Measurements from ENCODE around the gene PLCZ1. TPM values are rescaled to one million over a fixed set of nuclear protein-coding genes. Genes with fewer than 3 reads are reported as not detected.

Gene PLCZ1
- total RNA-seq, 1 donor from 2014 or later = not detected

DNA sequence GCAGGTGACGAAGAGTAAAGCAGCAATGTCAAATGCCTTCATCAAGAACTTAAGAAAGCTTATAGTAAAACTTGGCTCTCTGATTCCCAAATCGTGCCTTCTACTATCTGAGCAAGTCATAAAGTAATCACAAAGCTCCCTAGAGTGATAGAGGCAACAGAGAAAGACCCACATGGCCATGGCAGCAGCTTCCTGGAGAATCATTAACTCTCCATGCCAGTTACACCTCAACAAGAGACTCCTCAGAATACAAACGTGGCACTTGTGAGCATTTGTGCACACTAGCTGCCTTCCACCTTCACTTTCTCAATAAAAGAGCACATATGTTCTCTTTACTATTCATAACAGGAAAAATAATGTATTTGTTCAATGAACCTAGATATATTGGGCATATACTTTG, 48.0 kb downstream of the PLCZ1 start:
- intact Hi-C loops (cut with DNase I) = no loop called here
- no peak for ATAC-seq
- H3K4me1 ChIP-seq = no peaks in the 10 kb centered on the region

DNA sequence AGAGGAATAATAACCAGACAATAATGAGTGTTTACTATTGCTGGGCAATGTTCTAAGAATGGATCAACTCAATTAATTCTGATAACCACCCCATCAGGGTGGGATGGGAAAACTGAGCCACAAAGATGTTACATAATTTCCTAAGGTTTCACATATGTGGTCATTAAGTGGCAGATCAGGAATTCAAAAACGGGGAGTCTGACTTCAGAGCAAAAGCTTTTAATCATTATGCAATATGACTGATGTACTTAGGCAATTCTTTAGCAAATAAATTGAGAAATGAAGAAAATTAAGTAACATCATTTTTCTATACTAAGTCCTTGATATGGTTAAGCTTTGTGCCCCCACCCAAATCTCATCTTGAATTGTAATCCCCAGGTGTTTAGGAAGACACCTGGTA, 53.4 kb downstream of the PLCZ1 start:
- Histone ChIP-seq H3K36me3 (no peaks in the 10 kb centered on the region), H3K9me3 (no peaks in the 10 kb centered on the region), H3K4me1 (no peaks in the 10 kb centered on the region), H3K27me3 (ENCODE audit: low read depth) (no peaks in the 10 kb centered on the region), H3K27ac (no peak overlapping the region), H3K4me3 (no peak overlapping the region)
- peak in 1 of 2 donors; percentile 37 for ATAC-seq
- TF ChIP-seq, protein P1, sequence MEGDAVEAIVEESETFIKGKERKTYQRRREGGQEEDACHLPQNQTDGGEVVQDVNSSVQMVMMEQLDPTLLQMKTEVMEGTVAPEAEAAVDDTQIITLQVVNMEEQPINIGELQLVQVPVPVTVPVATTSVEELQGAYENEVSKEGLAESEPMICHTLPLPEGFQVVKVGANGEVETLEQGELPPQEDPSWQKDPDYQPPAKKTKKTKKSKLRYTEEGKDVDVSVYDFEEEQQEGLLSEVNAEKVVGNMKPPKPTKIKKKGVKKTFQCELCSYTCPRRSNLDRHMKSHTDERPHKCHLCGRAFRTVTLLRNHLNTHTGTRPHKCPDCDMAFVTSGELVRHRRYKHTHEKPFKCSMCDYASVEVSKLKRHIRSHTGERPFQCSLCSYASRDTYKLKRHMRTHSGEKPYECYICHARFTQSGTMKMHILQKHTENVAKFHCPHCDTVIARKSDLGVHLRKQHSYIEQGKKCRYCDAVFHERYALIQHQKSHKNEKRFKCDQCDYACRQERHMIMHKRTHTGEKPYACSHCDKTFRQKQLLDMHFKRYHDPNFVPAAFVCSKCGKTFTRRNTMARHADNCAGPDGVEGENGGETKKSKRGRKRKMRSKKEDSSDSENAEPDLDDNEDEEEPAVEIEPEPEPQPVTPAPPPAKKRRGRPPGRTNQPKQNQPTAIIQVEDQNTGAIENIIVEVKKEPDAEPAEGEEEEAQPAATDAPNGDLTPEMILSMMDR (IDR thresholded peaks at IDR 0.05) = no peak
- no peak for DNase-seq
- intact Hi-C loops (cut with DNase I) = no loop called here

More for the DNA sequence above, 48.0 kb downstream of the PLCZ1 start:
- TF ChIP-seq, protein P1 (IDR thresholded peaks at IDR 0.05) = no peak
- Histone ChIP-seq H3K27me3 (ENCODE audit: low read depth) (no peaks in the 10 kb centered on the region), H3K9me3 (no peaks in the 10 kb centered on the region), H3K27ac (no peak overlapping the region), H3K36me3 (no peaks in the 10 kb centered on the region), H3K4me3 (no peak overlapping the region)
- DNase-seq = no peak

DNA sequence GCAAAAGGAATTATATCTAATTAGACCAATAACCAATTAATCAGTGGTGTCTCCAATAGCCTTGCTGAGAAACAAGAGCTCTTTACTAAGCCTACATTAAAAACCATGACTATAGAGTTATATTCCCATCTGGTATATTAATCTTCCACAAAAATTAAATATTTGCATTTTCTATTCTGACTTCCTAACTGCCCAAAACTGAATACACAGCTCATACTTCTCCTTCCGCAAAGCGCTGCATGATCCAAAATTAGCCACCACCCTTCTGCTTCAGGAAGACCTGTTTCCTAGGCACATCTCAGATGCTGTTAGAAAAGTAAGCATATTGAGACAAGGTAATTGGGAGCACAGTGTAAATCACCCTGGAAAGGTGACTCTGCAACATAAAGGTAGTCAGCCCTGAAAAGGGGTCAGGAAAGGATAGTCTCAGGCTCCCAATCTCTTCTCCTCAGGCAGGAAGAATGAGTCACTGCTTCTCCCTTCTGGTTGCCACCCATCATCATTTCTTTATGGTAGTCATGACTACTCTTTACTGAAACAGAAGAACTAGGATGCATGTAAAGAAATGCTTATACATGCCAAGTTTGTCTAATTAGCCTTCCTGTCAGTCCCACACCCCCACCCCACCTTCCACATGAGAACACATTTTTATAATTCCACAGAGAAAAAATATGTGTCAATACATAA, 54.3 kb downstream of the PLCZ1 start:
- Histone ChIP-seq H3K27me3 (ENCODE audit: low read depth) (no peaks in the 10 kb centered on the region), H3K4me3 (no peak overlapping the region), H3K36me3 (no peaks in the 10 kb centered on the region), H3K9me3 (no peaks in the 10 kb centered on the region), H3K27ac (no peak overlapping the region), H3K4me1 (no peaks in the 10 kb centered on the region)
- DNase-seq (no peak), ATAC-seq (peak in 1 of 2 donors; percentile 42)
- TF ChIP-seq, protein P1 (IDR thresholded peaks at IDR 0.05) = no peak
- intact Hi-C loops (cut with DNase I) = no loop called here

DNA sequence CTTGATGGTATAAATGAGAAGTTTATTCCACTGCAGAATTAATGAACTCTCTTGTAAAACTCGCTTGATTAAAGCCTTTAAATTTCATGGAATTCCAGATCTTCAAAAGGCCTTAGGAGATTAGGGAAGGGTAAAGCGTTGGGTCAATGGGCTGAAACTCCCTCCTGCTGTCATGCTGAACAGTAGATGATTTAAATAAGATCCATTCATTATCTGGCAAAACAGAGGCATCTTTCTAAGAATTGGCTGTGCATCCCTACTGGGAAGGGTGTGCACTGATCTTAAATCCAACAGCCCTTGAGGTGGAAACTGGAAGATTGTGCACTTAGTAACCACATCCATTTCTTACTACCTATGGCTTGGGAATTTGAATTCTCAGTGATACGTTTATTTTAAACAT, 56.0 kb downstream of the PLCZ1 start:
- no peak overlapping the region for H3K4me3 ChIP-seq
- H3K9me3 ChIP-seq = no peaks in the 10 kb centered on the region
- DNase-seq (no peak), ATAC-seq (no peak)
- H3K27ac ChIP-seq = no peak overlapping the region
- H3K36me3 ChIP-seq = no peaks in the 10 kb centered on the region
- no peaks in the 10 kb centered on the region for H3K27me3 ChIP-seq (ENCODE audit: low read depth)
- TF ChIP-seq, protein P1 (IDR thresholded peaks at IDR 0.05) = no peak
- intact Hi-C loops (cut with DNase I) = no loop called here
- no peaks in the 10 kb centered on the region for H3K4me1 ChIP-seq

DNA sequence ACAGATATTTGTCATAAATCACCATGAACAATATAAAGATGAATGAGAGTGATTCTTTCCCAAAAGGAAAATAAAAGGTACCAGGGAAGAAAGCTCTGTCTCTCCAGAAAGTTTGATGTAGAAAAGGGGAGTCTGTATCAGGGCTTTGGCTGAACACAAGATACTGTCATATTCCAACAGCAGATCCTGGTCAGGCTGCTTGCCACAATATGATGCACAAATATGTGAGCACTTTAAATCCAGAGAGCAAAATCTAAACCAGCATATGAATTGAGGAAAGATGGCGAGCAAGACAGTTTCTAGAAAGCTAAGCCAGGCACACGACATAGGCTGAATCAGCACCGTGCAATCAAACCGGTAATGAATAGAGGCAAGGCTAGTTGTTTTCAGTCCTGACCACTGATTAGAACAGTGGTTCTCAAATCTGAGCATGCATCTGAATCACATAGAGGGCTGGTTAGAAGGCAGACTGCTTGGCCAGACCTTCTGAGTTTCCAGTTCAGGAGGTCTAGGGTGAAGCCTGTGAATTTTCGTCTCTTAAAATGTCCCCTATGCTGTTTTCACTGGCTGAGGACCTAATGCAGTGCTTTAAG, 60.7 kb downstream of the PLCZ1 start:
- no peak overlapping the region for H3K27ac ChIP-seq
- no peaks in the 10 kb centered on the region for H3K9me3 ChIP-seq
- H3K4me1 ChIP-seq = no peaks in the 10 kb centered on the region
- H3K4me3 ChIP-seq = no peak overlapping the region
- DNase-seq (no peak), ATAC-seq (no peak)
- intact Hi-C loops (cut with DNase I) = no loop called here
- H3K36me3 ChIP-seq = no peaks in the 10 kb centered on the region
- H3K27me3 ChIP-seq (ENCODE audit: low read depth) = no peaks in the 10 kb centered on the region
- TF ChIP-seq, protein P1 (IDR thresholded peaks at IDR 0.05) = no peak
